Measurements from ENCODE around the gene UROC1.

The UROC1 gene

DNA sequence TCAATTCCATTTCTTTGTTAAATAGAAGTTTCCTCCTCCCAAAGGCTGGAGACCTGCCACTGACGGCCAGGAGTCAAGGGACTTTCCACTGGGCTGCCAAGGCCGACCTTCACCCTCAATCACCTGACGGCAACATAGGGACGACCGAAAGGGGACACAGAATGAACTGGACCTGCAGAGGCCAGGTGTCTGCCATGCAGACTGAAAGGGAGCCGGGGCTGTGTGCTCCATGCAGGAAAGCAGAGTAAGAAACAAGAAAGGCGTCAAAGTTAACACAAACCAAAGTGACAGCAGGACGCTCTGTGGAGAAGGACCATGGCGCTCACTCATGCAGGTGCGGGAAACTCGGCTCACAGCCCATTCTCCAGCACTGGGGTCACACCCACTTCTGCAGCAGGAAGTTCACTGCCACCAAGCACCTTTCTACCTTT lies 67.9 kb downstream of the UROC1 start:
- H3K4ac ChIP-seq (ENCODE audit: low read depth, low read length): no peak overlapping the region
- no CpG with 5 or more reads among the region's 11 CpGs for WGBS (ENCODE audit: extremely low coverage, insufficient coverage, low lambda C conversion rate)
- no peaks in the 10 kb centered on the region for H3K36me3 ChIP-seq (ENCODE audit: control insufficient read depth, insufficient read depth, low read length)
- H3K9ac ChIP-seq (ENCODE audit: low read length): no peak overlapping the region
- H2BK120ac ChIP-seq (ENCODE audit: low read depth, low read length): no peak overlapping the region
- no peak overlapping the region for H2BK15ac ChIP-seq (replicated peaks; ENCODE audit: low read depth)
- no peak overlapping the region for H3K27ac ChIP-seq (ENCODE audit: low read depth, low read length)
- no peak overlapping the region for H3K18ac ChIP-seq (ENCODE audit: low read length)
- no peak overlapping the region for H4K5ac ChIP-seq (ENCODE audit: low read length)
- no peaks in the 10 kb centered on the region for H3K27me3 ChIP-seq (ENCODE audit: insufficient read depth, low read length, poor library complexity)
- no peaks in the 10 kb centered on the region for H3K79me2 ChIP-seq (ENCODE audit: control insufficient read depth, insufficient read depth, low read length)
- no peak overlapping the region for H2BK5ac ChIP-seq (ENCODE audit: low read length)
- H3K23ac ChIP-seq (ENCODE audit: low read length): no peak overlapping the region
- H3K4me2 ChIP-seq (ENCODE audit: low read length): no peak overlapping the region
- no peak for DNase-seq
- no peak overlapping the region for H4K8ac ChIP-seq (ENCODE audit: low read depth, low read length)
- H3K4me3 ChIP-seq (ENCODE audit: low read length): no peak overlapping the region
- H2AK5ac ChIP-seq (ENCODE audit: low read length): no peak overlapping the region
- no peak overlapping the region for H3K56ac ChIP-seq (ENCODE audit: low read length)
- H3K79me1 ChIP-seq (ENCODE audit: low read length): no peaks in the 10 kb centered on the region
- no peaks in the 10 kb centered on the region for H3K4me1 ChIP-seq (ENCODE audit: control insufficient read depth, low read depth, low read length)

DNA sequence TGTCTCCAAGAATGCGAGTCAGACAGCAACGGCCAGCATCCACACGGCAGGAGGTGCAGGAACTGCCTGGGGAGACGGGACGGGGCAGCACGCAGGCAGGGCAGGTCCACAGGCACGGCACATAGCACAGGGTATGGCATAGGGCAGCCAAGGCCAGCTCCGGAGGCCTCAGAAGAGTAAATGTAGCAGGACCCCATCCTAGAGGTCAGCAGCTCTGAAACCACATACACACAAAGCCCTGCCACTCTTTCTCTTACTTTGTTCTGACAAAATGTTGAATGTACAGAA lies 68.7 kb downstream of the UROC1 start:
- H3K4me1 ChIP-seq (ENCODE audit: control insufficient read depth, low read depth, low read length): no peaks in the 10 kb centered on the region

GRCh38 chr3:126448136-126448892 lies 69.3 kb downstream of the UROC1 start:
- no peak overlapping the region for H3K56ac ChIP-seq (ENCODE audit: low read length)
- H3K23ac ChIP-seq (ENCODE audit: low read length): no peak overlapping the region
- no peaks in the 10 kb centered on the region for H3K27me3 ChIP-seq (ENCODE audit: insufficient read depth, low read length, poor library complexity)
- H3K9ac ChIP-seq (ENCODE audit: low read length): no peak overlapping the region
- no peaks in the 10 kb centered on the region for H3K36me3 ChIP-seq (ENCODE audit: control insufficient read depth, insufficient read depth, low read length)
- no peak overlapping the region for H2BK120ac ChIP-seq (ENCODE audit: low read depth, low read length)
- H3K4me1 ChIP-seq (ENCODE audit: control insufficient read depth, low read depth, low read length): no peaks in the 10 kb centered on the region
- no peak overlapping the region for H3K27ac ChIP-seq (ENCODE audit: low read depth, low read length)
- no peak overlapping the region for H2BK15ac ChIP-seq (replicated peaks; ENCODE audit: low read depth)
- WGBS (ENCODE audit: extremely low coverage, insufficient coverage, low lambda C conversion rate): no CpG with 5 or more reads among the region's 17 CpGs
- DNase-seq: no peak
- no peak overlapping the region for H3K18ac ChIP-seq (ENCODE audit: low read length)
- H4K8ac ChIP-seq (ENCODE audit: low read depth, low read length): no peak overlapping the region
- H3K4ac ChIP-seq (ENCODE audit: low read depth, low read length): no peak overlapping the region
- no peaks in the 10 kb centered on the region for H3K79me2 ChIP-seq (ENCODE audit: control insufficient read depth, insufficient read depth, low read length)
- no peak overlapping the region for H3K4me3 ChIP-seq (ENCODE audit: low read length)
- no peak overlapping the region for H3K4me2 ChIP-seq (ENCODE audit: low read length)
- H2AK5ac ChIP-seq (ENCODE audit: low read length): no peak overlapping the region
- H3K79me1 ChIP-seq (ENCODE audit: low read length): no peaks in the 10 kb centered on the region
- no peak overlapping the region for H4K5ac ChIP-seq (ENCODE audit: low read length)
- no peak overlapping the region for H2BK5ac ChIP-seq (ENCODE audit: low read length)

More for the DNA sequence above, 68.7 kb downstream of the UROC1 start:
- no peaks in the 10 kb centered on the region for H3K79me1 ChIP-seq (ENCODE audit: low read length)
- H3K4me2 ChIP-seq (ENCODE audit: low read length): no peak overlapping the region
- no peak overlapping the region for H2AK5ac ChIP-seq (ENCODE audit: low read length)
- H3K36me3 ChIP-seq (ENCODE audit: control insufficient read depth, insufficient read depth, low read length): no peaks in the 10 kb centered on the region
- WGBS (ENCODE audit: extremely low coverage, insufficient coverage, low lambda C conversion rate): no CpG with 5 or more reads among the region's 8 CpGs
- no peaks in the 10 kb centered on the region for H3K27me3 ChIP-seq (ENCODE audit: insufficient read depth, low read length, poor library complexity)
- no peak overlapping the region for H3K4me3 ChIP-seq (ENCODE audit: low read length)
- H3K56ac ChIP-seq (ENCODE audit: low read length): no peak overlapping the region
- no peak overlapping the region for H3K9ac ChIP-seq (ENCODE audit: low read length)
- no peak overlapping the region for H3K18ac ChIP-seq (ENCODE audit: low read length)
- H4K8ac ChIP-seq (ENCODE audit: low read depth, low read length): no peak overlapping the region
- H3K79me2 ChIP-seq (ENCODE audit: control insufficient read depth, insufficient read depth, low read length): no peaks in the 10 kb centered on the region
- no peak overlapping the region for H2BK15ac ChIP-seq (replicated peaks; ENCODE audit: low read depth)
- H2BK5ac ChIP-seq (ENCODE audit: low read length): no peak overlapping the region
- DNase-seq: no peak
- H2BK120ac ChIP-seq (ENCODE audit: low read depth, low read length): no peak overlapping the region
- no peak overlapping the region for H3K27ac ChIP-seq (ENCODE audit: low read depth, low read length)
- H4K5ac ChIP-seq (ENCODE audit: low read length): no peak overlapping the region
- no peak overlapping the region for H3K23ac ChIP-seq (ENCODE audit: low read length)
- H3K4ac ChIP-seq (ENCODE audit: low read depth, low read length): no peak overlapping the region

DNA sequence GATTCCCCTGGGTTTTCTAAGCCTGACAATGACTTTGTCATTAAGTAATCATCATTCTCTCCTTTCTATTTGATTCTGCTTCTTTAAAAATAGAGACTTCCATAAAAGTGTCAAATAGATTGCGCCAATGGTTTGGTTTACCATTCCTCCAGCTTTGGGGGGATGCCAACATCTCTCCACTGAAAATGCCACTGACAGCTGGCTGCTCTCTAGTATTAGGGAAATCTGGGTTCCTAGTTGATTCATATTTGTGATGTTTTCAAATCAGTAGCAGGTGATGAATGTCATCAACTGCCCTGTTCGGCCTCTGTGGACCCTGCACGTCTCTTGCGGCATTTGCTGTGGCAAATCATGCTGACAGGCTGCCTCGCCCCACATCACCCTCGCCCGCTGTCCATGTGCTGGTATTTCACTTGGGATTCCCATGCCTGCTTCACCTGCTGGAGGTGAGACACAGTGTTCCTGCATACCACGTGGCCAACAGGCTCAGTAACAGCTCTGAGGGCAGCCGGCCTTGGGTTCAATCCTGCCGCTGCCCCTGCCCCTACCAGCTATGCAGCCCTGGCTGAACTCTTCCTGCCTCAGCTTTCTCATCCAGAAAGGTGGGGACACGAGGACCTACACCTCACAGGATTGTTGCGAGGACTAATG lies 70.0 kb downstream of the UROC1 start:
- Histone ChIP-seq H4K5ac (ENCODE audit: low read length) (no peak overlapping the region), H3K4me2 (ENCODE audit: low read length) (no peak overlapping the region), H2BK5ac (ENCODE audit: low read length) (no peak overlapping the region), H2BK15ac (replicated peaks; ENCODE audit: low read depth) (no peak overlapping the region), H3K56ac (ENCODE audit: low read length) (no peak overlapping the region), H3K23ac (ENCODE audit: low read length) (no peak overlapping the region), H4K8ac (ENCODE audit: low read depth, low read length) (no peak overlapping the region), H2BK120ac (ENCODE audit: low read depth, low read length) (no peak overlapping the region), H3K18ac (ENCODE audit: low read length) (no peak overlapping the region), H2AK5ac (ENCODE audit: low read length) (no peak overlapping the region), H3K27me3 (ENCODE audit: insufficient read depth, low read length, poor library complexity) (no peaks in the 10 kb centered on the region), H3K4ac (ENCODE audit: low read depth, low read length) (no peak overlapping the region), H3K9ac (ENCODE audit: low read length) (no peak overlapping the region), H3K79me2 (ENCODE audit: control insufficient read depth, insufficient read depth, low read length) (no peaks in the 10 kb centered on the region), H3K79me1 (ENCODE audit: low read length) (no peaks in the 10 kb centered on the region), H3K27ac (ENCODE audit: low read depth, low read length) (no peak overlapping the region), H3K4me3 (ENCODE audit: low read length) (no peak overlapping the region), H3K4me1 (ENCODE audit: control insufficient read depth, low read depth, low read length) (no peaks in the 10 kb centered on the region), H3K36me3 (ENCODE audit: control insufficient read depth, insufficient read depth, low read length) (no peaks in the 10 kb centered on the region)
- WGBS (ENCODE audit: extremely low coverage, insufficient coverage, low lambda C conversion rate): no CpG with 5 or more reads among the region's 12 CpGs
- no peak for DNase-seq

DNA sequence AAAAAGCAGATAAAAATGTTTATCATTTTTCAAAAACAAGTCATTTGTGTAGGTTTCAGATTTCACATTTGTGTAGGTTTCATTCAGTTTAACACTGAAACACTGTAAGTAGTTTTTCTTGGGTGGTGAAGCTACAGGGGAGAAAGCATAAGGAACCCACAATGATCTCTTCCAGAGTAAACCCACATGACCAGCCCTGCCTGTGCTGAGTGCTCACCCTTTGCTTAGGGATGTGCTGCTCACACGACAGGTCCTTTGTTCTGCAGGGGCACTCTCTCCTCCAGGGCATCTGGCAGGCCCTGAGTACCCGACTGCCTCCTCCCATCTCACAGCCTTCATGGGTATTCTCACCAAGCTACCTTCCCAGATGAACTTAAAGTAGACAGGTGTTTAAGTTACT lies 70.8 kb downstream of the UROC1 start:
- Histone ChIP-seq H3K36me3 (ENCODE audit: control insufficient read depth, insufficient read depth, low read length) (no peaks in the 10 kb centered on the region), H3K4me3 (ENCODE audit: low read length) (no peak overlapping the region), H3K27me3 (ENCODE audit: insufficient read depth, low read length, poor library complexity) (no peaks in the 10 kb centered on the region), H3K9ac (ENCODE audit: low read length) (no peak overlapping the region), H3K56ac (ENCODE audit: low read length) (no peak overlapping the region), H3K4ac (ENCODE audit: low read depth, low read length) (no peak overlapping the region), H3K23ac (ENCODE audit: low read length) (no peak overlapping the region), H3K79me2 (ENCODE audit: control insufficient read depth, insufficient read depth, low read length) (no peaks in the 10 kb centered on the region), H4K5ac (ENCODE audit: low read length) (no peak overlapping the region), H2BK5ac (ENCODE audit: low read length) (no peak overlapping the region), H3K4me2 (ENCODE audit: low read length) (no peak overlapping the region), H3K4me1 (ENCODE audit: control insufficient read depth, low read depth, low read length) (no peaks in the 10 kb centered on the region), H4K8ac (ENCODE audit: low read depth, low read length) (no peak overlapping the region), H3K27ac (ENCODE audit: low read depth, low read length) (no peak overlapping the region), H2BK120ac (ENCODE audit: low read depth, low read length) (no peak overlapping the region), H2AK5ac (ENCODE audit: low read length) (no peak overlapping the region), H3K79me1 (ENCODE audit: low read length) (no peaks in the 10 kb centered on the region), H3K18ac (ENCODE audit: low read length) (no peak overlapping the region), H2BK15ac (replicated peaks; ENCODE audit: low read depth) (no peak overlapping the region)
- no peak for DNase-seq
- whole genome bisulfite sequencing (ENCODE audit: extremely low coverage, insufficient coverage, low lambda C conversion rate): no CpG with 5 or more reads among the region's 2 CpGs

GRCh38 chr3:126446301-126446700 lies 71.3 kb downstream of the UROC1 start:
- Histone ChIP-seq H3K18ac (ENCODE audit: low read length) (no peak overlapping the region), H2BK5ac (ENCODE audit: low read length) (no peak overlapping the region), H3K9ac (ENCODE audit: low read length) (no peak overlapping the region), H2BK15ac (replicated peaks; ENCODE audit: low read depth) (no peak overlapping the region), H3K4me3 (ENCODE audit: low read length) (no peak overlapping the region), H2BK120ac (ENCODE audit: low read depth, low read length) (no peak overlapping the region), H4K8ac (ENCODE audit: low read depth, low read length) (no peak overlapping the region), H3K4me2 (ENCODE audit: low read length) (no peak overlapping the region), H3K4ac (ENCODE audit: low read depth, low read length) (no peak overlapping the region), H3K79me2 (ENCODE audit: control insufficient read depth, insufficient read depth, low read length) (no peaks in the 10 kb centered on the region), H3K56ac (ENCODE audit: low read length) (no peak overlapping the region), H4K5ac (ENCODE audit: low read length) (no peak overlapping the region), H3K23ac (ENCODE audit: low read length) (no peak overlapping the region), H3K27ac (ENCODE audit: low read depth, low read length) (no peak overlapping the region), H3K4me1 (ENCODE audit: control insufficient read depth, low read depth, low read length) (no peaks in the 10 kb centered on the region), H3K36me3 (ENCODE audit: control insufficient read depth, insufficient read depth, low read length) (no peaks in the 10 kb centered on the region), H3K27me3 (ENCODE audit: insufficient read depth, low read length, poor library complexity) (no peaks in the 10 kb centered on the region), H2AK5ac (ENCODE audit: low read length) (no peak overlapping the region), H3K79me1 (ENCODE audit: low read length) (no peaks in the 10 kb centered on the region)
- peak; percentile 20 for DNase-seq
- no CpG with 5 or more reads among the region's 8 CpGs for WGBS (ENCODE audit: extremely low coverage, insufficient coverage, low lambda C conversion rate)

Measured in mesendoderm (in vitro differentiated cells).